GM10847 (cell line): ENCODE data around the gene RBM4.

Source experiments
- POLR2A ChIP-seq: IDR thresholded peaks from 2 replicates; pipeline ENCODE4 v1.6.1; 2011; ENCODE audit not compliant: insufficient read length; ENCODE audit errors: extremely low read depth

RBM4 gene

DNA sequence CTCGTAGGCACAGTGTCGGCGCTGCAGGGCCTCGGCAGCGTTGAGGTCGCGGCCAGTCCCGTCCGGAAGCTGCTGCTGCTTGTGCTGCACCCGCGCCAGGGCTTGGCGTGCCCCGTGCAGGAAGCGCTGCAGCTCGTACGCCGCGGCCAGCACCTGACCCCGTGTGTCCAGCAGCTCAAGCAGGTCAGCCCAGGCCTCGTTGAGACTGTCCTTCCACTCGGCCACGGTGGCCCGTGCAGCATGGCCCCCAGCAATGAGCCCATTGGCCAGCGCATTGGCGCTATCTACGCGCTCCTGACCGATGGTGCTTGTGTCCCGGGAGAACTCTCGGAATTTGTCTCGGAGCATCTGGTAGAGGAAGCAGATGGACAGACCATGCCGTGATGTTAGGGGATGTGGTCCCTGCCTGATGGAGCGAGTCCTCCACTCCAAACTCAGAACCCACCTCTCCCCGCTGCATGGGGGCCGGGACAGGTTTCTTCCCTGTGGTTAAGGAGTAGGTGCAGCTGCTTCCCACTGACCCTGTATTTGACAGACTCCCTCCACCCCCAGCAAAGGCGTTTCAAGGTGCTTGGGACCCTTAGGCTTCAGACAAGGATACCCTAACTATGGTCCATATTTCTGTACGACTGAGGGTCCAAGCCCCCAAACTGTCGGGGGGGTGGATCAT, 52.9 kb downstream of the RBM4 start:
- no peak for TF ChIP-seq POLR2A

DNA sequence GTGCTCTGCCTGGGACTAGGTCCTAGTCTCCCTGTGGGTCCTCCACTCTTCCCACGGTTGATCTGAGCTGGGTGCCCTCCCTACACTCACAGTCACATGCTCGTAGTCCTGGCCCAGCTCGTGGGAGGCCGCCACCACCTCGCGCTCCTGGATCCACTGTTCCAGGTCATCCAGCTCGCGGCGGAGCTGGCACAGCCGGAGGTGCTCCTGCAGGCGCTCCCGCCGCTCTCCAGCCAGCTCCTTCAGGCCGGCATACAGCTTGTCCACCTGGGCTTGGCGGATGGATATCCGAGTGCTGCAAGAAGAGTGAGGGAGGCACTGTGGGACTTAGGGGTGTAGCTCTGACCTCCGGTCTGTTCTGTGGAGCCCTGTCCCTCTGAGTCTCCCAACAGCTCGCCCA, 53.9 kb downstream of the RBM4 start:
- TF ChIP-seq POLR2A, result no peak

DNA sequence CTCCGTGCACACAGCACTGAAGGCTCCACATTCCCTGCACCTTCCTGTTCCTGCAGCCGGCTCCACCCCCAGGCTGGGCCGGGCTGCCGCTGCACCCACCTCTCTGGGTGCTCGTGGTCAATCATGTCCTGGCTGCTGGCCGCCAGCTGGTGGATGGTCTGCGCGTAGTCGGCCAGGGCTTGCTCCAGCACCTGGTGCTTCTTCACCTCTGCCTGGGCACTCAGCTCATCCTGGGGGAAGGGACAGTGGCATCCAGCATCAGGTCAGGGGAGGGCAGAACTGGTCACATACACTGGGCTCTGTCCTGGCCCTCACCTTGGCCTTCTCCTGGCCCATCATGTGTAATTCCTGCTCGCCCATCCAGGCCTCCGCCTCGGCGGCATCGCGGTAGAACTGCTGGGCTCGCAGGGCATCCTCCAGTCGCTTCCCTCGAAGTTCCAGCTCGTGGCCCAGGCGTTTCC, 54.4 kb downstream of the RBM4 start:
- TF ChIP-seq POLR2A, result no peak

DNA sequence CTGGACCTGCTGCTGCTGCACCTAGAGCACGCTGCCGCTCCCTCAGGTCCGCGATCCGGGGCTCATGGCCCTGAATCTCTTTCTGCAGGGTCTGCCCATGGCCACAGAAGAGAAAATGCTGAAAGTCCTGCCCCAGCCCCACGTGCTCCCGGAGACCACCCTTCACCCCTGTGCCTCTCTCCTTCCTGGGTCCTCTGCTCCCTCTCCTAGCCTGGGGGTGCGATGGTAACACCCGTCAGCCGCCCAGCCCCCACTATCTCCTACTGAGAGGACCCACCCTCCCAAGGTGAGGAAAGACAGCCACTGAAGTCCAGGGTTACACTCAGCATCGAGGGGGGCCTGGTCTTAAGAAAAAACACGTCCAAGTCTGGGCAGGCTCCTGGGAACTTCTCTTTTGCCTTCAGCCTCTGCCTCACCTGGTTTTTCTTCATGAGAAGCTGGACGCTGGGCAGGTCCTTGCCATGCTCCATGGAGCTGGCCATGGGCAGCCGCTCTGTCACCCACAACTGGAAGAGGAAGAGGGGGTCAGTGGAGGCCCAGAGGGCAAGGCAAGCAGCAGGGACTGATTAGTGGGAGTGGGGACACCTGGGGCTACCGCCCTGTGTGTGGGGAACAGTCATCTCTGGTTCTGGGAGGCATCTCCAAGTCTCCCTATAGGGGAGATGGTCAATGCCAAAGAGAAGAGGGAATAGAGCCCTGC, 55.0 kb downstream of the RBM4 start:
- no peak for TF ChIP-seq POLR2A

DNA sequence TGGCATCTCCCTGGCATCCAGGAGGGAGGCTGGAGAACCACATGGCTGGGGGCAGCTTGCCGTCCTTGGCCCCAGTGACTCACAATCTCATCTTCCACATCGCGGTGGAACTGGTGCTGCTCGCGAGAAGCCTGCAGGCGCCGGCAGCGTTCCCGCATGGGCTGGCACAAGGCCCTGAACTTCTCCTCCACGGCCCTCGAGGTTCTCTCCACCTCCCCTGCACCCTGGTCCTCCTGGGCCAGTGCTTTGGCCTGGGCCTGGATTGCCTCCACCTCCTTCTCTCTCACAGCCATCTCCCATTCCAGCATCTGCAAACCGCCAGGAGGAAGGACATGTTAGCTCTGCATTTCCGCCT, 55.5 kb downstream of the RBM4 start:
- no peak for TF ChIP-seq POLR2A

DNA sequence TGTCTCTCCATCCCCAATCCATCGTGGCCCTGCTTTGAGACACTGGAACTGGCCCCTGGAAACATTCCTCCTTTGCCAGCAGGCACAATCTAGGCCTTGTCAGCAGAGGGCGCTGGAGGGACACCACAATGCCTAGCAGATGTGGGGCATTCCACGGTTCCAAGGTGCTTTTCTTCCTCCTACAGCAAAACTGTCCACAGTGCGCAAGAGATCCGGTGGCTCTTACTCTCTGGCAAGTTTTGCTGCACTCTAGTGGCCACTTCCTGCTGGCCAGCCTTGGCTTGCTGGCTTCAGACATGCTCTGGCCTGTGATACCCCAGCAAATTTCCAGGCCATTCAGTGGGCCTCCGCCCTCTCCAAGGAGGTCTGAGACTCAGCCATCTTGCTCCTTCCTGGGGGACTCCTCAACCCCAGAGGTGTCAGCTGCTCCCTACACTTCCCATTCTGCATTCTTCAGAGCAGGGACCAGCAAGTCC, 56.3 kb downstream of the RBM4 start:
- TF ChIP-seq POLR2A, result no peak
